ENCODE measurements around the gene ZNHIT3.
"Not testable (repeated sequence)": the region's sequence is repeated elsewhere in the genome, so short reads cannot be mapped to it uniquely, and the experiment has no call there.

Gene ZNHIT3

GRCh38 chr17:36486204-36487194 is at the start of gene ZNHIT3:
Gene ZNHIT3 (plus strand): TSS chr17:36486681. CDS start chr17:36486700, 19 bp downstream.
- peak; percentile 92 for DNase-seq (ENCODE audit: low spot score)

- DNase-seq (ENCODE audit: low spot score): not testable (repeated sequence)
These were observed 44.7 kb upstream of the ZNHIT3 start for GRCh38 chr17:36441792-36442191.

- DNase-seq (ENCODE audit: low spot score): no peak
These were observed 42.7 kb upstream of the ZNHIT3 start for GRCh38 chr17:36443777-36444176.

GRCh38 chr17:36449997-36450396 is 36.5 kb upstream of the ZNHIT3 start:
- DNase-seq (ENCODE audit: low spot score): not testable (repeated sequence)

GRCh38 chr17:36452888-36453287 is 33.6 kb upstream of the ZNHIT3 start:
- DNase-seq (ENCODE audit: low spot score): not testable (repeated sequence)

GRCh38 chr17:36457701-36458100 is 28.8 kb upstream of the ZNHIT3 start:
- DNase-seq (ENCODE audit: low spot score): not testable (repeated sequence)

- no peak for DNase-seq (ENCODE audit: low spot score)
These were observed 27.4 kb upstream of the ZNHIT3 start for GRCh38 chr17:36459045-36459444.

- DNase-seq (ENCODE audit: low spot score): no peak
These were observed 26.9 kb upstream of the ZNHIT3 start for GRCh38 chr17:36459601-36460000.

- DNase-seq (ENCODE audit: low spot score): no peak
These were observed 26.1 kb upstream of the ZNHIT3 start for GRCh38 chr17:36460265-36460937.

GRCh38 chr17:36461330-36462110 is 25.0 kb upstream of the ZNHIT3 start:
- DNase-seq (ENCODE audit: low spot score): no peak

GRCh38 chr17:36463916-36464764 is 22.3 kb upstream of the ZNHIT3 start:
- DNase-seq (ENCODE audit: low spot score): no peak

- no peak for DNase-seq (ENCODE audit: low spot score)
These were observed 21.8 kb upstream of the ZNHIT3 start for GRCh38 chr17:36464765-36465088.

GRCh38 chr17:36468903-36469635 is 17.4 kb upstream of the ZNHIT3 start:
- DNase-seq (ENCODE audit: low spot score): no peak

- DNase-seq (ENCODE audit: low spot score): no peak
These were observed 16.7 kb upstream of the ZNHIT3 start for GRCh38 chr17:36469733-36470132.

GRCh38 chr17:36470499-36470898 is 16.0 kb upstream of the ZNHIT3 start:
- DNase-seq (ENCODE audit: low spot score): no peak

GRCh38 chr17:36474571-36474970 is 11.9 kb upstream of the ZNHIT3 start:
- DNase-seq (ENCODE audit: low spot score): no peak

GRCh38 chr17:36475346-36475970 is 11.0 kb upstream of the ZNHIT3 start:
- DNase-seq (ENCODE audit: low spot score): peak; percentile 25

GRCh38 chr17:36481829-36482228 is 4.7 kb upstream of the ZNHIT3 start:
- DNase-seq (ENCODE audit: low spot score): no peak

GRCh38 chr17:36482611-36483504 is 3.6 kb upstream of the ZNHIT3 start:
- DNase-seq (ENCODE audit: low spot score): peak; percentile 69
